ENCODE results near the gene HSF4.
"Not testable (repeated sequence)": the region's sequence is repeated elsewhere in the genome, so short reads cannot be mapped to it uniquely, and the experiment has no call there.

Gene HSF4

DNA sequence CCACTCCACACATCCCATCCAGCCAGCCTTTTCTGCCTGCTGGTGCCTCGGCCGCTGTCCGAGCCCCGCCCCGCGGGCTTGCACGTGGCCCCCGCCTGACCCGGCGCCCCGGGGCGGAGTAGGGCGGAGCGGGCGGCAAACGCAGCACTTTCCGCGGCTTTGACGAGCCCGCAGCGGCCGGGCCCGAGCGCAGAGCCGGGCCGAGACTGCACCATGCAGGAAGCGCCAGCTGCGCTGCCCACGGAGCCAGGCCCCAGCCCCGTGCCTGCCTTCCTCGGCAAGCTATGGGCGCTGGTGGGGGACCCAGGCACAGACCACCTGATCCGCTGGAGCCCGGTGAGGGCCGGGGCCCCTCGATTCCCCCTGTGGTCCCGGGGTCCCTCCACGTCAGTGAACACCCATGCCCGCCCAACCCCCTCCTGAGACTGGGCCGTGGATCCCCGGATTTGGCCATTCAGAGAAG is at the start of gene HSF4:
HSF4 (plus strand) TSS at position 147 of the 463 bp plus-strand sequence; CDS start at position 214, 67 bp downstream.
- DNase-seq = peak; percentile 63

- DNase-seq = no peak
Measured at GRCh38 chr16:67114793-67115192, 49.8 kb upstream of the HSF4 start.

DNA sequence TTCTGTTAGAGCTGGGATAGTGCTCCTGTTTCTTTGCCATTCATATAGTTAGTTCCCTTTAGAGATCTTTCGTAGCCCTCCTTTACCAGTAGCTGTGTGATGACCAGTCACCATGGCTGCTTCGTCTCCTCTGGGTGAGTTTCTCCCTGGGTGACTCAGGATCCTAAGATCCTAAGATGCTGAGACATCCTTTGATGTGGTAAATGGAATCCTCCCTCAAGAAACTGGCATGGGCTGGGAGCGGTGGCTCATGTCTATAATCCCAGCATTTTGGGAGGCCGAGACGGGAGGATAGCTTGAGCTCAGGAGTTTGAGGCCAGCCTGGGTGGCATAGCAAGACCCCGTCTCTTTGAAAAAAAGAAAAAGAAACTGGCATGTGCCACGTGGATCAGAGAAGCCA is 48.9 kb upstream of the HSF4 start:
- no peak for DNase-seq

DNA sequence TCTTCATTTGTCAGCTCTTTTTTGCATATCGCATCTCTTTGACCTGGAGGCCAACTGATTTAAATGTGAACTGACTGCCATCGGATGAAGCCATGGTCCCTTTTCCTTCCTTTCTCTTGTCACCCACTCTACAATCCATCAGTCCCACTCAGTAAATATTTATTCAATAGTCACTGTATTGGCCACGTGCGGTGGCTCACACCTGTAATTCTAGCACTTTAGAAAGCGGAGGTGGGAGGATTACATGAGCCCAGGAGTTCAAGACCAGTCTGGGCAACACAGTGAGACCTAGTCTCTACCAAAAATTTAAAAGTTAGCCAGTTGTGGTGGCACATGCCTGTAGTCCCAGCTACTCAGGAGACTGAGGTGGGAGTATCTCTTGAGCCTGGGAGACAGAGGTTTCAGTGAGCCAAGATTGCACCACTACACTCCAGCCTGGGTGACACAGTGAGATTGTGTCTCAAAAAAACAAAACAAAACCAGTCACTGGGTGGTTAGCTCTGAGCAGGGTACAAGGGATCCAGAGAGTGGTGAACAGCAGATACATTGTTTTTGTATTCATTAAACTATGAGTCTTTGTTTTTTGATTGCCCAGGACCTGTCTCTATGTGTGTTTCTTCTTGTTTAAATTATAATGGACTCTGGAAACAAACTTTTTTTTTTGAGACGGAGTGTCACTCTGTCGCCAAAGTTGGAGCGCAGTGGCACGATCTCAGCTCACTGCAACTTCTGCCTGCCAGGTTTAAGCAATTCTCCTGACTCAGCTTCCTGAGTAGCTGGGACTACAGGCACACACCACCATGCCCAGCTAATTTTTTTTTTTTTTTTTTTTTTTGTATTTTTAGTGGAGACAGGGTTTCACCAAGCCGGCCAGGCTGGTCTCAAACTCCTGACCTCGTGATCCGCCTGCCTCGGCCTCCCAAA is 47.9 kb upstream of the HSF4 start:
- no peak for DNase-seq

GRCh38 chr16:67117716-67118115 is 46.8 kb upstream of the HSF4 start:
- DNase-seq = no peak

GRCh38 chr16:67120025-67120424 is 44.5 kb upstream of the HSF4 start:
- no peak for DNase-seq

DNA sequence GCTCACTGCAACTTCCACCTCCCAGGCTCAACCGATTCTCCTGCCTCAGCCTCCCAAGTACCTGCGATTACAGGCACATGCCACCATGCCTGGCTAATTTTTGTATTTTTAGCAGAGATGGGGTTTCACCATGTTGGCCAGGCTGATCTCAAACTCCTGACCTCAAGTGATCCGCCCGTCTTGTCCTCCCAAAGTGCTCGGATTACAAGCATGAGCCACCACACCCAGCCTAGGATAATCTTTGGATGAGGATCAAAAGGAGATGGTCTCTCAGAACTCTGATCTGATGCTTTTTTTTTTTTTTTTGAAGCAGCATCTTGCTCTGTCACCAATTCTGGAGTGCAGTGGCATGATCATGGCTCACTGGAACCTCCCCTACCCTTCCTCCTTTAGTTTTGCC is 41.7 kb upstream of the HSF4 start:
- not testable (repeated sequence) for DNase-seq

DNA sequence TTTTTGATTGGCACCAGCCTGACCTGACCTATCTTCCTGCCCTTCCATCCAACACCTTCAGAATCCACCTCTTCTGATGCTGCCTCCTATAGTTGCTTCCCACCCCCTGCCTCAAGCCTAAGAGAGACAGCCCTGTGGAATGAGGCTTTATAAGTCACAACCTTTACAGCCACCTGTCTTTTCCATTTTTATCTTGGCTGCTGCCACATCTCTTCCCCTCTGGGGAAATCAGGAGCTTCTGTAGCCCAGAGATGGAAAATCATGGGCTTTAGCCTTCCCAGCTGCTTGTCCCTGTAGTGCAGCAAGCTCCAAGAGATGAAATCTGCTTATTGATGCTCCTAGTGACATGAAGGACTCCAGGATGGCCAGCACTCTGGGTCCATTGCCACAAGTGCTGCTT is 36.1 kb upstream of the HSF4 start:
- no peak for DNase-seq

DNA sequence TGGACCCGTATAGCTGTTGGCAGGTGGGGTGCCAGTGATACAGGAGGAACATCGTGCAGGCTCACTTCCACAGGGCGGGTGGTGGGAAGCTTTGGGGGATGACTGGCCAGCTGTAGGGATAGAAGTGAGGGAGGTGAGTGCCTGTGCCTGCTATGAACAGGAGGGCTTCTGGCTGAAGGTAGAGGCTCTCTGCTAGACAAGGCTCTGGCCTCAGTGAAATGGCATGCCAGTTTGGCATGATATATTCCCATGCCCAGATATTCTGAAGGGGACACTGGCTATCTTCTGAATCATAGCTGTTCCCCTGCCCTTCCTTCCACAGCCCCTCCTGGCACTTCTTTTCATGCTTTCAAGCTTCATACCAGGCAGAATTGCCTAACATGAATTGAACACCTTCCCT is 35.7 kb upstream of the HSF4 start:
- no peak for DNase-seq

DNA sequence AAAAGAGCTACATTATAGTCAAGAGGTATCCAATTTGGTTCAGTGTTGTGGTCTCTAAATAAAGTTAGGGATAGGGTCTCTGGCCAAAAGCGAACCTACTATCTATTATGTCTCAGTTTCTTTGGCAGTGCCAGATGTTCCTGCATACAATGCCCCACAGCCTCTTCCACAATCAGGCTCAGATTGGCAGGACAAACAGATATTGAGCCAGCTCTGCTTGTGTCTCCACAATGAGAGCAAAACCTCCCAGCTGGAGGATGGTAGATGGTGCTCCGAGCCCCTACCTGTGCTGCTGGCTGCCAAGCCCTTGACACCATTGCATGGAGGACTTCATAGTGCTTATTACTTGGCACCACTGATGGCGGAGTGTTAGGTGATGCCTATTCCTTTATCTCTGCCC is 35.1 kb upstream of the HSF4 start:
- DNase-seq = no peak

- DNase-seq = peak; percentile 11
Measured at GRCh38 chr16:67137605-67138004, 26.9 kb upstream of the HSF4 start.

GRCh38 chr16:67141391-67141790 is 23.2 kb upstream of the HSF4 start:
- DNase-seq = no peak

- DNase-seq = no peak
Measured at GRCh38 chr16:67142342-67142741, 22.2 kb upstream of the HSF4 start.

DNA sequence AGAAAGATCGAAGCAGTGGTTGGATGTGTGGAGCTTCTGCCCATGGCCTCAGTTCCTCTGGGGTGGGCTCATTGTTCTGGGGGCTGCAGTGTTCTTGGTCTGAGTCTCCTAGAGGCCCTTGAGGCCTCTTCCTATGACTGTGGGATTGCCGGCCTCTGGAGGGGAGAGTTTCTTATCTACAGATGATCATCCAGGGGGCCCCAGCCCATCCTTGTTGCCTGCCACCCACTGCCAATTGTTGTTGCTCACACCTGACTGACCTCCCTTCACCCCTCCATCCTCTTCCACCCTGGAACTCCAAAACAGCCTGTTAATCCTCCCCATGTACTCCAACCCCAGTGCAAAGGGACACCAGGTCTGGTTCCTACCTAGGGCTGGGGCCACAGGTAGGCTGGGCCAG is 19.6 kb upstream of the HSF4 start:
- no peak for DNase-seq

DNA sequence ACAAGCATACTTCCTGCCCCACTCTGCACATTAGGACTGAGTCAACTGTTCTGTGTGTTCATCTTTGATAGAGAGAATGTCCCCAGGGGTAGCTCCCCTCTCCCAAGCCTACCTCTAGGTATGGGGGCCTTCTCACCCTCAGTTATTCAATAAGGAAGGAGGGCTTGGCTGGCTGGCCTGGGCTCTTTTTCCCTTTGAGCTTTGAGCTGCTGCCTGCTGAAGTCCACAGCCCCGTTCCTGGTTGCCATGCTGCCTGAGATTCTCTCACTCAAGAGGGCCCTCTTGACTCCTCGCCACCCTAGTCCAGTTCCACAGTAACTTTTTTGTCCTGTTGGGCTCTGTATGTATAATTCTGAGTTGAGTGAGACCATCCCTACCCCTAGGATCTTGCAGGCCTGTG is 18.8 kb upstream of the HSF4 start:
- DNase-seq = no peak

- DNase-seq = no peak
Measured at GRCh38 chr16:67146523-67147357, 17.8 kb upstream of the HSF4 start.

- DNase-seq = no peak
Measured at GRCh38 chr16:67147437-67148140, 17.0 kb upstream of the HSF4 start.

DNA sequence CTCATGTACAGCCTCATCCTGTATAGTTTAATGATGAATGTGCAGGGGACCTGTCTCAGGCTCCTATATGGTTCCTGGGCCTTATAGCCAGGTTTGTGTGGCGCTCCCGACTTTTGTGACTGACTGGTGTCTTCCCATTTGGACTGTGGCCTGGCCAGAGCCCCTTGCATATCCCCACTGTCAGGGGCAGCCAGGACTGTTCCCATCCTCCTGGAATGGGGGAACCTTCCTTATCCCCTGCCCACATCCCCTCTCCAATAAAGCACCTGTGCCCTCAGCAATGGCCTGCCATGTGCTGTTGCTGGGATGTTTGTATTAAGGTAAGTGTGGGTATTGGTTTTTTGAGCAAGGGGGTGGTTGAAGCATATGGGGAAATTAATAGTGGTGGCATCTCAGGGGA is 16.3 kb upstream of the HSF4 start:
- no peak for DNase-seq

DNA sequence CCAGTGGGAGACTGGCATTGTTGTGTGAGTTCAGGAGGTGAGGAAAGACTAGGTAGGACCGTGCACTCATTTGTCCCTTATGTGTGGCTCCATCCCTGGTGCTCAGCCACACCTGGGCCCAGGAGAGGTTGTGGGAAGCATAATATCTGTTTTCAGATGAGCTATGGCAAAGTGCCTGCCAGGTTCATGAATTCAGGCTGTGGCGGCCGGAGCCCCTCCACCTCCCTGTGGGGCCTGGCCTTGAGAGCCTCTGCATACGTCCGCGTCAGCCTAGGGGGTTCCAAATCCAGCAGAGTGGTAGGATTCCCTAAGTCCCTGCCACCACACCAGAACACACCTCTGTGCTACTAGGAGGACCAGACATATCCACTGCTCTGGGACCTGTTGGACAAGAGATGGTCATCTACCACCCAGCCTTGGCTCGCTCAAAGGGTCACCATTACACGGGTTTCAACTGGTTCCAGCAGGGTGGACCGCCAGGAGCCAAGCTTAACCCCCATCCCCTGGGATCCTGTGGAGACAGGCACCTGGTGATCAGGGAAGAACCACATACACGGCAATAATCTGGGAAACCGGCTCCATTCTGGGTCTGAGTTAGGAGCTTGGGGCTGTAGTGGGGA is 15.8 kb upstream of the HSF4 start:
- no peak for DNase-seq

DNA sequence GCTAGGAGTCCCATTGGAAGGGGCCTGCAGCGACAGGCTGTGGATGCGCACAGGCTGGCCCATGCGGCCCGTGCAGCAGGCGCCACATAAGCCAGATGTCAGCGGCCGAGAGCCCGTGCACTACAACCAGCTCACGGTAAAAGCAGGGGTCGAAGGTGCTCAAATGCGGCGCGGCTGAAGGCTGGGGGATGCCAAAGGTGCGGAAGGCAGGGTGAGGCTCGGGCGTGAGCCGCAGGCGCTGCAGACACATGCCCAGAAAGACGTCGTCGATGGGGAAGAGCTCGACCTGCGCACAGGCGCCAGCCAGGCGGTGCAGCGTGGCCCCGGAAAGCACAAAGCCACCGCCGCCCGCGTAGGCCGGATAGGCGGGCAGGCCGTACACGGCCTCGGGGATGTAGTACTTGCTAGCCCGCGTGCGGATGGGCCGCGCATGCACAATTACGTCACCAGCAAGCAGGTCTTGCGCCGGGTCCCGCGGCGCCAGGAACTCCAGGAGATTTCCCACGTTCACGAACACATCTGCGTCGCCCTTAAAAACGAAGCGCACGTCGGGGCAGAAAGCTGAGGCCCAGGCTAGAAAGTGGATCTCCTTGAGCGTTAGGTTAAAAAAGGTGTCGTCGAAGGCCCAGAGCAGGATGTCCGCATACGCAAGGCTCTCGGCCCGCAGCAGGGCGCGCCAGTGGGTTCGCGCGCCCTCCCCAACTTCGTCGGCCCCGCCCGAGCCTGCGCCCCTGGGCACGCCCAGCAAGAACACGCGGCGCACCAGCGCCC is 15.1 kb upstream of the HSF4 start:
- no peak for DNase-seq

DNA sequence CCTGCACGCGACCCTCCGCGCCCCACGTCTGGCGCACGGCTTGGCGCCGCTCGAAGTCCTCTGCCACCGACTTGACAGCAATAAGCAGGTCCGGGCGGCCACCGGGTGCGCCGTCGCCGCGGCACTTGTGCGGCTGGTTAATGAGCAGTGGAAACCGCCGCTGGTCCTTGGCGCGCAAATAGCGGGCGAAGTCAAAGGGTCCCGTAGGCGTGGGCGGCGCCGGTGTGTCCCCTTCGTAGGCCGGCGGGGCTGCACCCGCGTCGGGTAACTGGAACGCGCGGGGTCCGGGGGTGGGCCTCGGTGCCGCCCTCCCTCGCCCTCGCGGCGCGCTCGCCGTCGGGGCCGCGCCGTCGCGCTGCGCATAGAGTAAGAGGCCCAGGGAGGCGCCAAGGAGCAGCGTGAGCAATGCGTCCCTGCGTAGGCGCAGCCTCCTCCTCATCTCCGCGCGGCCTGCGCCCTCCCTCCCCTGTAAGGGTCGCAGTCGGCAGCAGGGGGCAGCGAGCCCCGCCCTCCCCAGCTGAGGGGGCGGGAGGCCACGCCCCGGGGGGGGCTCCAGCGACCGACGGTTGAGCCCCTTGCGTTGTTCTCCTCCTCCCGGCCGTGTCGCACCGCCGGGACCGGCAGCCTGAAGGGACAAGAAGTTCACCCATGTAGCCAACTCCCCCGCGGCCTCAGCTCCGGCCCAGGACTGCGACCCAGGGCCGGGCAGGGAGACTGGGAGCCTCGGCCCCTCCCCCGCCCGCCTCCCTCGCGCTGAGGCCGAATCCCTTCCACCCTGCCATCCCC is 14.3 kb upstream of the HSF4 start:
- peak; percentile 66 for DNase-seq
